H9 (cell line): Measurements from ENCODE around the gene MRPS34. TPM values are rescaled to one million over a fixed set of nuclear protein-coding genes. Genes with fewer than 3 reads are reported as not detected.

ENCODE experiments used
- DNase-seq: peaks from one replicate; pipeline ENCODE4 v3.0.0-alpha.2; 2017
- H2AFZ ChIP-seq: one replicate; pipeline ENCODE4 v1.6.1; 2013; ENCODE audit warnings: mild to moderate bottlenecking, low read length, control low read depth, moderate library complexity
- H2AK5ac ChIP-seq: 2 replicates; pipeline ENCODE4 v1.6.1; 2013; ENCODE audit warnings: low read length, control low read depth, mixed read lengths; ENCODE audit not compliant: insufficient read length
- H2BK120ac ChIP-seq: one replicate; pipeline ENCODE4 v1.6.1; 2013; ENCODE audit warnings: low read depth, mild to moderate bottlenecking, low read length, control low read depth, inconsistent platforms; ENCODE audit not compliant: poor library complexity, severe bottlenecking
- H2BK12ac ChIP-seq: 2 replicates; pipeline ENCODE4 v1.6.1; 2013; ENCODE audit warnings: low read length, control low read depth, mixed read lengths, low read depth; ENCODE audit not compliant: insufficient read length
- H2BK15ac ChIP-seq: 2 replicates; pipeline ENCODE4 v1.6.1; 2013; ENCODE audit warnings: low read depth, low read length, control low read depth
- H2BK20ac ChIP-seq: one replicate; pipeline ENCODE4 v1.6.1; 2013; ENCODE audit warnings: low read depth, mild to moderate bottlenecking, low read length, control low read depth, inconsistent platforms; ENCODE audit not compliant: poor library complexity, severe bottlenecking
- H2BK5ac ChIP-seq: 2 replicates; pipeline ENCODE4 v1.6.1; 2013; ENCODE audit warnings: low read length, control low read depth, mixed read lengths; ENCODE audit not compliant: insufficient read length
- H3K14ac ChIP-seq: 2 replicates; pipeline ENCODE4 v1.6.1; 2013; ENCODE audit warnings: low read length, control low read depth; ENCODE audit not compliant: insufficient read depth
- H3K18ac ChIP-seq: 2 replicates; pipeline ENCODE4 v1.6.1; 2013; ENCODE audit warnings: low read depth, mild to moderate bottlenecking, mixed read lengths, low read length, control low read depth; ENCODE audit not compliant: insufficient read length
- H3K23ac ChIP-seq: 2 replicates; pipeline ENCODE4 v1.6.1; 2013; ENCODE audit warnings: low read length, control low read depth, mixed read lengths, low read depth; ENCODE audit not compliant: insufficient read length
- H3K23me2 ChIP-seq: 2 replicates; pipeline ENCODE4 v1.6.1; 2013; ENCODE audit warnings: low read depth, mild to moderate bottlenecking, mixed read lengths, low read length, control low read depth; ENCODE audit not compliant: insufficient read length, poor library complexity, severe bottlenecking
- H3K27ac ChIP-seq: 2 replicates; pipeline ENCODE4 v1.5.1; 2013; ENCODE audit warnings: low read length, control low read depth, mixed read lengths, low read depth; ENCODE audit not compliant: insufficient read length
- H3K27me3 ChIP-seq: 2 replicates; pipeline ENCODE4 v1.6.1; 2013; ENCODE audit warnings: low read length, control low read depth, inconsistent platforms; ENCODE audit not compliant: insufficient read depth
- H3K4ac ChIP-seq: 2 replicates; pipeline ENCODE4 v1.6.1; 2013; ENCODE audit warnings: low read depth, mild to moderate bottlenecking, control low read depth, inconsistent platforms, low read length, moderate library complexity
- H3K4me1 ChIP-seq: 2 replicates; pipeline ENCODE4 v1.6.1; 2013; ENCODE audit warnings: low read length, control low read depth, inconsistent platforms; ENCODE audit not compliant: insufficient read depth
- H3K4me2 ChIP-seq: 2 replicates; pipeline ENCODE4 v1.6.1; 2013; ENCODE audit warnings: low read length, control low read depth, mixed read lengths; ENCODE audit not compliant: insufficient read length, insufficient read depth
- H3K56ac ChIP-seq: 2 replicates; pipeline ENCODE4 v1.6.1; 2013; ENCODE audit warnings: low read depth, mild to moderate bottlenecking, mixed read lengths, low read length, control low read depth; ENCODE audit not compliant: insufficient read length
- H3K79me1 ChIP-seq: 2 replicates; pipeline ENCODE4 v1.6.1; 2013; ENCODE audit warnings: low read depth, mild to moderate bottlenecking, moderate library complexity, low read length, control low read depth, inconsistent platforms; ENCODE audit not compliant: insufficient read depth, poor library complexity, severe bottlenecking
- H3K79me2 ChIP-seq: 2 replicates; pipeline ENCODE4 v1.6.1; 2013; ENCODE audit warnings: low read length, control low read depth, inconsistent platforms; ENCODE audit not compliant: insufficient read depth
- H3K9ac ChIP-seq: 2 replicates; pipeline ENCODE4 v1.6.1; 2013; ENCODE audit warnings: low read length, control low read depth, mixed read lengths; ENCODE audit not compliant: insufficient read length; ENCODE audit errors: extremely low read depth
- H3K9me3 ChIP-seq: one replicate; pipeline ENCODE4 v1.6.1; 2013; ENCODE audit warnings: low read depth, low read length, inconsistent platforms; ENCODE audit not compliant: control insufficient read depth
- H3T11ph ChIP-seq: one replicate; pipeline ENCODE4 v1.6.1; 2013; ENCODE audit warnings: mild to moderate bottlenecking, low read length, control low read depth, inconsistent platforms
- H4K20me1 ChIP-seq: one replicate; pipeline ENCODE4 v1.6.1; 2013; ENCODE audit not compliant: control insufficient read depth, insufficient read length, insufficient read depth
- H4K5ac ChIP-seq: 2 replicates; pipeline ENCODE4 v1.6.1; 2013; ENCODE audit warnings: low read depth, mild to moderate bottlenecking, mixed read lengths, low read length, control low read depth; ENCODE audit not compliant: insufficient read length
- H4K8ac ChIP-seq: replicated peaks from 2 replicates; pipeline ENCODE4 v1.6.1; 2013; ENCODE audit warnings: low read length, control low read depth, mixed read lengths, low read depth; ENCODE audit not compliant: insufficient read length
- H4K91ac ChIP-seq: 2 replicates; pipeline ENCODE4 v1.6.1; 2013; ENCODE audit warnings: low read depth, mild to moderate bottlenecking, moderate library complexity, mixed read lengths, low read length, control low read depth; ENCODE audit not compliant: insufficient read length
- H3K27ac Mint-ChIP-seq, 3 experiments: 2 replicates in 2 of 3; 3 replicates in 1 of 3; pipeline ENCODE4 v1.8.0; 2020 to 2021; ENCODE audit warnings: mixed read lengths in 3 of 3, mild to moderate bottlenecking in 1 of 3, moderate library complexity in 1 of 3
- H3K27me3 Mint-ChIP-seq: 2 replicates; pipeline ENCODE4 v1.8.0; 2021; ENCODE audit warnings: low read depth, mild to moderate bottlenecking, moderate library complexity, mixed read lengths
- H3K36me3 Mint-ChIP-seq, 3 experiments: 2 replicates in 2 of 3; 3 replicates in 1 of 3; pipeline ENCODE4 v1.8.0; 2020 to 2021; ENCODE audit warnings: low read depth in 3 of 3, mixed read lengths in 3 of 3; ENCODE audit not compliant: insufficient read depth in 1 of 3
- H3K4me1 Mint-ChIP-seq, 2 experiments: 2 replicates each; pipeline ENCODE4 v1.8.0; 2020; ENCODE audit warnings: mixed read lengths in 2 of 2
- H3K4me3 Mint-ChIP-seq, 2 experiments: 2 replicates in 1 of 2; 3 replicates in 1 of 2; pipeline ENCODE4 v1.8.0; 2020 to 2021; ENCODE audit warnings: mild to moderate bottlenecking in 2 of 2, mixed read lengths in 2 of 2, moderate library complexity in 1 of 2
- H3K9me3 Mint-ChIP-seq, 2 experiments: 2 replicates in 1 of 2; 3 replicates in 1 of 2; pipeline ENCODE4 v1.8.0; 2020; ENCODE audit warnings: mild to moderate bottlenecking in 2 of 2, mixed read lengths in 2 of 2, moderate library complexity in 1 of 2
- CTCF ChIP-seq: fragments of 200-600 bp; sonication (generic); conservative IDR thresholded peaks from 3 replicates; pipeline ENCODE4 v1.8.0; 2021; ENCODE audit warnings: antibody characterized with exemption, mild to moderate bottlenecking
- WGBS: extraction: QIAGEN DNeasy Blood & Tissue Kit; methylation state at CpG from one replicate; pipeline ENCODE4 v1.1.7; 2013; ENCODE audit warnings: missing lambda C conversion rate, low lambda C conversion rate, mixed read lengths; ENCODE audit not compliant: insufficient read length; ENCODE audit errors: extremely low coverage; 5-methylcytosine and 5-hydroxymethylcytosine counted together
- total RNA-seq: library from RNA; stranded (reverse); gene quantifications from 2 replicates; pipeline ENCODE4 v1.2.1, GENCODE V29; 2021

Gene MRPS34
- total RNA-seq, 1 experiment from 2014 or later, result 205 TPM

- Mint-ChIP-seq H3K4me1 (peaks cover 0 to 6% of the 10 kb centered on the region in 2 experiments; a peak in 1 of 4 replicates), H3K27ac (no peak overlapping the region), H3K4me3 (no peak overlapping the region), H3K27me3 (no peaks in the 10 kb centered on the region), H3K9me3 (no peaks in the 10 kb centered on the region), H3K36me3 (peaks cover 5 to 17% (median 15%) of the 10 kb centered on the region in 3 experiments; a peak in 6 of 7 replicates)
- Histone ChIP-seq H3K27me3 (no peaks in the 10 kb centered on the region), H4K8ac (no peak overlapping the region), H2BK5ac (no peak overlapping the region), H3K56ac (no peak overlapping the region), H3K9me3 (no peaks in the 10 kb centered on the region), H3K23ac (no peak overlapping the region), H3K79me2 (peaks cover 8% of the 10 kb centered on the region; the same call in 1 of the 2 replicates), H2BK12ac (no peak overlapping the region), H3K4ac (no peak overlapping the region), H3K27ac (no peak overlapping the region), H3K18ac (no peak overlapping the region), H4K20me1 (no peaks in the 10 kb centered on the region), H2AFZ (no peak overlapping the region), H2AK5ac (no peak overlapping the region), H4K5ac (no peak overlapping the region), H3K79me1 (peaks cover 5% of the 10 kb centered on the region), H3K23me2 (no peaks in the 10 kb centered on the region), H2BK120ac (no peak overlapping the region), H3K4me1 (no peaks in the 10 kb centered on the region; the same call in 1 of the 2 replicates), H3K9ac (no peak overlapping the region), H2BK15ac (no peak overlapping the region), H4K91ac (no peak overlapping the region), H3K14ac (no peak overlapping the region), H3K4me2 (no peak overlapping the region), H2BK20ac (no peak overlapping the region), H3T11ph (no peak overlapping the region)
- DNase-seq, result no peak
- WGBS, result no CpG with 5 or more reads among the region's 44 CpGs
- TF ChIP-seq CTCF, result no peak
Measured at GRCh38 chr16:1787322-1788094, 14.6 kb upstream of the MRPS34 start.
